HG02885 (cell line): ENCODE data around the gene CDC42EP3.

Source experiments
- ATAC-seq: cut with Tn5 transposase; IDR thresholded peaks from one replicate; pipeline ENCODE4 v1.9.1; 2021; ENCODE audit warnings: mild to moderate bottlenecking; ENCODE audit not compliant: unreplicated experiment, poor library complexity

Gene CDC42EP3

DNA sequence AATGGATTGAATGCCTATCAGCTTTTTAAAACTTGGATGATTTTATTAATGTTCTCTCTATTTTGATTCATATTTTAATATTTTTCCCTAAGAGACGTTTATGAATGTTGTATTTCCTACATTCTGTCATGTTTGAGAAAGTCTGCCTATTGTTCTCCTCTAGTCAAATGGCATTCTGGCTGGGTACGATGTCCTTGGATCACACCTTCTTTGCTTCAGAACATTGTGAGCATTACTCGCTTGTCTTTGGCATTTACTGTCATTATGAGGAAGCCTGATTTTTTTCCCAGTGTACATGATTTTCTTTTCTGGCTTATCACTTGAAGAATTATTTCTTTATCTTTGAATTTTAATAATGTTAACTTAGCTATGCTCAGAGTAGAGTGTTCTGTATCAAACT, 78.4 kb downstream of the CDC42EP3 start:
- no peak for ATAC-seq
